RWPE1 (cell line): Measurements from ENCODE around the gene IL17RD.

Experiments used
- CTCF ChIA-PET: fragments of 350-600 bp; sonication (Branson Sonifier 250); formaldehyde crosslinking; extraction: SDS; loops from one replicate; lab custom pipeline; 2021; lab: Yijun Ruan, JAX
- POLR2A ChIA-PET: fragments of 400-600 bp; formaldehyde crosslinking; extraction: SDS; loops from one replicate; lab custom pipeline; 2020; ENCODE audit warnings: antibody characterized with exemption; ENCODE audit not compliant: low non-redundant PET; lab: Yijun Ruan, JAX
- DNase-seq: peaks from one replicate; pipeline ENCODE4 v3.0.0; 2012; ENCODE audit warnings: low spot score
- H3K27ac ChIP-seq: fragments of 450-650 bp; 2 replicates; pipeline ENCODE4 v1.5.1; 2017
- TF ChIP-seq, protein P1 (sequence below): fragments of 450-650 bp; conservative IDR thresholded peaks from 2 replicates; pipeline ENCODE4 v1.5.1; 2017; ENCODE audit warnings: low read depth, mild to moderate bottlenecking

The IL17RD gene

DNA sequence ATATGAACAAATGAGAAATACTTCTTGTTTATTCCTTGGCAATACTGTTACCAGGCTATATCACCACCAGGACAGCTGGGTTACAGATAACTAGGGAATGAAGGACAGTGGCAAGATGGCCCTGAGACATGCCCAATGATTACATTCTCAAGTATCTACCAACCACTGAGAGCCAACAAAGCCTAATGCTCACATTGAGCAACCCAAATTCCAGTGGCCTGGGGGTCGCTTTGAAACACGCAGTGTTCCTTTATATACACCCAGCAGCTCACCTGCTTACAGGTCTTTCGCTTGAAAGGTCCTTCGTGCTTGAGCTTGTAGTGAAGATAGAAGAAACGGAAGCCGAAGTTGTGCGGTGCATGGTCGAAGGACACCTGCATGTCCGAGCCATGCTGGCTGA lies 59.6 kb downstream of the IL17RD start:
- TF ChIP-seq, protein P1, sequence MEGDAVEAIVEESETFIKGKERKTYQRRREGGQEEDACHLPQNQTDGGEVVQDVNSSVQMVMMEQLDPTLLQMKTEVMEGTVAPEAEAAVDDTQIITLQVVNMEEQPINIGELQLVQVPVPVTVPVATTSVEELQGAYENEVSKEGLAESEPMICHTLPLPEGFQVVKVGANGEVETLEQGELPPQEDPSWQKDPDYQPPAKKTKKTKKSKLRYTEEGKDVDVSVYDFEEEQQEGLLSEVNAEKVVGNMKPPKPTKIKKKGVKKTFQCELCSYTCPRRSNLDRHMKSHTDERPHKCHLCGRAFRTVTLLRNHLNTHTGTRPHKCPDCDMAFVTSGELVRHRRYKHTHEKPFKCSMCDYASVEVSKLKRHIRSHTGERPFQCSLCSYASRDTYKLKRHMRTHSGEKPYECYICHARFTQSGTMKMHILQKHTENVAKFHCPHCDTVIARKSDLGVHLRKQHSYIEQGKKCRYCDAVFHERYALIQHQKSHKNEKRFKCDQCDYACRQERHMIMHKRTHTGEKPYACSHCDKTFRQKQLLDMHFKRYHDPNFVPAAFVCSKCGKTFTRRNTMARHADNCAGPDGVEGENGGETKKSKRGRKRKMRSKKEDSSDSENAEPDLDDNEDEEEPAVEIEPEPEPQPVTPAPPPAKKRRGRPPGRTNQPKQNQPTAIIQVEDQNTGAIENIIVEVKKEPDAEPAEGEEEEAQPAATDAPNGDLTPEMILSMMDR = no peak
- no peak for DNase-seq
- CTCF ChIA-PET = no interaction called here
- POLR2A ChIA-PET = no interaction called here
- no peak overlapping the region for H3K27ac ChIP-seq

DNA sequence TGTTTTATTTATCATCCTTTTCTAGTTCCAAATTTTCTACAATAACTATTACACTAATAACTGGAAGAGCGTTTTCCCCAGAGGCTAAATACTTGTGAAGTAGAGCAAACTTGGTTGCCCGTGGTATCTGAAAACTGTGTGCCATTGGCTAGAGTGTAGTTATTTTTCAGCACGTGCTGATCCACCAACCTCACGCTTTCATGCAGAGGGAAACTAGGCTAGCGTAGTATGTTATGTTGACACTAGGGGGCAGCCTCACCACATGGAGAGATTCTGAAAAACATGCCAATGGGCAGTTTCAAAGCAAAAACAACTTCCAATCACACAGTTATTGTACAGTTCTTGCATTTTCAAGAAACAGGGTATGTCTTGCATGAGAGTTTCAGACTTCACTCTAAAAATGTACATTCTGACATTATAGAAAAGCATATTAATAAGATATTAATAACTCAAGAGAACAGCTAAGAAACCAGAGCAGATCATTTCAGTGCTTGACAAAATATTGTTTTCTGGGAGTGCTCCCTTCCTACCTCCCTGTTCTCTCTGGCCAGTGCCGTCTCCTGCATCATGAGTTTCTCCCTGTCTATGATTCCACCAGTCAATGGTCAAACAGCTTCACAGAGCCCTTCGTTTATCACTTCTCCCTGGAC lies 65.0 kb downstream of the IL17RD start:
- ChIA-PET POLR2A (no interaction called here), CTCF (interaction anchor here (0.5 to 0.7 kb wide), 6 partner anchors 63 to 391 kb away, joined by 3 to 9 read pairs (median 4); no protein-coding TSS in a partner anchor)
- DNase-seq = peak; percentile 44
- TF ChIP-seq, protein P1 = peak; percentile 91
- H3K27ac ChIP-seq = no peak overlapping the region

DNA sequence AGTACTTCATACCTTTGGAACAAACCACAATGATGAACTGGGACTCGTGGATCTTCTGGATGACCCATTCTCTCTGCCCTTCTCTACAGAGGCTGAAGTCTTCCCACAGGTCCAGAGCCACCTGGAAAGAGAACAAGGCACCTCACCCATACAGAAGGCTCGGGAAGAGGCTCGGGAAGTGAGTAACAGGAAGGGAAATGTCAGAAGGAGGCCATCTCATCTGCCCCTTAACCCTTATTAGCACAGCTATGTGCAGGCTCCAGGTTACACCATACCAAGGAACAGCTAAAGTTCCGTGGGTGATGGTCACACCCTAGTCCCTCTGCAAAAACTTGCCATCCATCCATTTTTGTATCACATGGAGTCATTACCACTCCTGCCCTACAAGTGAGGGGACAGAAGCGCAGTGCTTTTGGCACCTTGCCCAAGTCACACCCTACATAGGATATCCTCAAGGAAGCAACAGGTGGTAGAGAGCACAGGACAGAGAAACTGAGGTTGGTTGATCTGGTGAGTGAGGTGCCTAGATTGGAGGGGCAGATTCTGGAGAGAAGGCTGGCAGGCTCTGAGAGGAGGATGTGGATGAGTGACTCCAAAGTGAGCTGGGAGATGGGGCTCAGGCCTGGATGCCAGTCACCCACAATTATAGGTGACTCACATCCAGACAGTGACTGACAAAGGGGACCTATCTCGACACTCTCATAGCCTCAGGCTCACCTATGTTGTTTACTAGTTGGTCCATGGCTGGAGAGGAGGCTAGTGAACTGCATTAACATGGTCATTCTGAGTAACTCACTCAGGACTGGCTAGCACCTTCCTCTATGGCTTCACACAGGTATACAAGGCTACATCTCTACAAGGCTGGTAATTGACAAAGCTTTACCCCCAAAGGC lies 66.5 kb downstream of the IL17RD start:
- CTCF ChIA-PET = interaction anchor here (0.6 to 0.7 kb wide), 2 partner anchors 46 to 125 kb away, joined by 3 read pairs; no protein-coding TSS in a partner anchor

DNA sequence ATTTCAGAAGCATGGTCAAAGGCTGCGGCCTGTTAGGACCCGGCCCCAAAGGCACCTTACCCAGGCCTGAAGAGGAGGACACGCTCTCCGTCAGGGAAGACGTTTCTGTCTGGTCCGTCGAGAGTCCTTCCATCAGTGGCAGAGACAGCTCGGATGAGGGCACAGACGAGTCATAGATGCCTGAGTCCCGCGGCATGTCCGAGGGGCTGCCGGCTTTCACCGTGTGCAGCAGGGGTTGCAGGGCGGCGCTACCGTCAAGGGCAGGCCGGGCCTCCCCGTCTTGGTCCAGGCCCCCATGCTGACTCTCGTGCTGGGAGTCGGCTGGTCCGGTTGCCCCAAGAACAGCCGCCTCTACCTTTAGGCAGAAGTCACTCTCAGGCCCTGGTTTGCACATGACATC lies 67.6 kb downstream of the IL17RD start:
- TF ChIP-seq, protein P1 = no peak
- H3K27ac ChIP-seq = no peak overlapping the region
- ChIA-PET CTCF (interaction anchor here (0.6 kb wide), 1 partner anchor 103 kb away, joined by 3 read pairs; no protein-coding TSS in a partner anchor), POLR2A (no interaction called here)
- no peak for DNase-seq

More for the DNA sequence above, 66.5 kb downstream of the IL17RD start:
- no peak overlapping the region for H3K27ac ChIP-seq
- POLR2A ChIA-PET = no interaction called here
- TF ChIP-seq, protein P1 = no peak
- DNase-seq = no peak

DNA sequence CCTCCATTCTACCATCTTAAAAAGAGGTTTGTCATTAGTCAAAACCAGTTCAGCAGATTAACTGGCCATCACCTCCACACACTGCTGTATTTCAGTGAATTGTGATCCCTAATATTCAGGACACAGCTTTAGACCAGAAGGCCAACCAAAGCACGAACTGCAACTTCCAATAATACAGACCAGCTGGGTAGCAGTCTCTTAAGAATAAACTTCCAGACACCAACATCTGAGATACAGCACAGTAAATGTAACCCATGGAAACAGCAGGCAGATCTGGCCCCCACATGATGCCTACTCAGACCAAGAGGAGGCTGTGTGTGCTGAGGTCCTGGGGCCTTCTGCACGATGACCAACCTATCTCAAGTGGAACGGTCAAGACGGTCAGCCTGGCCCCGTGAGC lies 69.8 kb downstream of the IL17RD start:
- TF ChIP-seq, protein P1 = no peak

DNA sequence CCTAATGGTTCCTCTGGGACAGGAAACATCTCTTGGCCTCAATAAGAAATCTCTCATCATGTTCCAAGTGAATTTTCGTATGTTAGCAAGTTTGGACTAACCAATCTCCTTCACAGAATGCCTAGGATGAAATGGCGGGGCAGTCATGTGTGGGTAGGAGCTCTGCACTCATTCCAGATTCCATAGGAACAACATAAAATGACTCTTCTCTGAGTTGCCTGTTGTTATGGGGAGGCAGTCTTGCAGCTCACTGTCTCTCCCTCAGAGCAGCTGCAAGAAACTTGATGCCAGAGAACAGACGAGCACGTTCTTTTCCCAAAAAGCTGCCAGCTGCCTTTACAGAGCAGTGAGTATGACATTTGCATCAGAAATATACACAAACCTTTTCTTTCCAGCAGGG lies 70.6 kb downstream of the IL17RD start:
- no peak for DNase-seq
- TF ChIP-seq, protein P1 = no peak
- ChIA-PET CTCF (interaction anchor here (0.7 to 1.0 kb wide), 2 partner anchors 69 to 99 kb away, joined by 3 read pairs; no protein-coding TSS in a partner anchor), POLR2A (no interaction called here)
- no peak overlapping the region for H3K27ac ChIP-seq

More for the DNA sequence above, 69.8 kb downstream of the IL17RD start:
- no peak overlapping the region for H3K27ac ChIP-seq
- CTCF ChIA-PET = interaction anchor here (1.0 kb wide), 1 partner anchor 69 kb away, joined by 3 read pairs; no protein-coding TSS in a partner anchor
- POLR2A ChIA-PET = no interaction called here
- DNase-seq = no peak
